HG03457 (cell line): ENCODE data around the gene ZSCAN32.
A peak's percentile ranks its signal among the peaks of the same experiment; 100 is the strongest.

Experiments
- ATAC-seq: cut with Tn5 transposase; IDR thresholded peaks from one replicate; pipeline ENCODE4 v1.9.1; 2021; ENCODE audit warnings: moderate number of reproducible peaks; ENCODE audit not compliant: unreplicated experiment

Gene ZSCAN32

GRCh38 chr16:3400779-3401688 is at the start of gene ZSCAN32, which contains the start of gene ZNF174:
Gene ZSCAN32 (minus strand): TSS chr16:3401004. CDS start chr16:3397557, 3,447 bp downstream.
Gene ZNF174 (plus strand): TSS chr16:3401215. CDS start chr16:3402005, 790 bp downstream.
- ATAC-seq: peak; percentile 88

- peak; percentile 27 for ATAC-seq
Observed at GRCh38 chr16:3444032-3444388, 43.2 kb upstream of the ZSCAN32 start.

GRCh38 chr16:3443108-3444031 is 42.6 kb upstream of the ZSCAN32 start, which contains the start of the genes NAA60 and ZNF597:
Gene NAA60 (plus strand): TSS chr16:3443680. CDS start chr16:3476228, 32,548 bp downstream.
Gene ZNF597 (minus strand): TSS chr16:3443504. CDS start chr16:3443153, 351 bp downstream.
- peak; percentile 68 for ATAC-seq

GRCh38 chr16:3439637-3440036 is 38.8 kb upstream of the ZSCAN32 start:
- no peak for ATAC-seq

- ATAC-seq: no peak
Observed at GRCh38 chr16:3434373-3434772, 33.6 kb upstream of the ZSCAN32 start.

- ATAC-seq: no peak
Observed at GRCh38 chr16:3431779-3432219, 31.0 kb upstream of the ZSCAN32 start.

GRCh38 chr16:3413730-3414379 is 13.1 kb upstream of the ZSCAN32 start:
- no peak for ATAC-seq

GRCh38 chr16:3408561-3409197 is 7.9 kb upstream of the ZSCAN32 start:
- ATAC-seq: no peak

- no peak for ATAC-seq
Observed at GRCh38 chr16:3401719-3402397, 1.1 kb upstream of the ZSCAN32 start.

GRCh38 chr16:3400446-3400778 is 392 bp downstream of the ZSCAN32 start:
- ATAC-seq: no peak

GRCh38 chr16:3389663-3390338 is 11.0 kb downstream of the ZSCAN32 start:
- ATAC-seq: no peak

- no peak for ATAC-seq
Observed at GRCh38 chr16:3388325-3388724, 12.5 kb downstream of the ZSCAN32 start.

GRCh38 chr16:3383045-3383448 is 17.8 kb downstream of the ZSCAN32 start:
- ATAC-seq: no peak

- ATAC-seq: no peak
Observed at GRCh38 chr16:3377917-3378316, 22.9 kb downstream of the ZSCAN32 start.

GRCh38 chr16:3375680-3376079 is 25.1 kb downstream of the ZSCAN32 start:
- ATAC-seq: no peak

- no peak for ATAC-seq
Observed at GRCh38 chr16:3369073-3369472, 31.7 kb downstream of the ZSCAN32 start.

- no peak for ATAC-seq
Observed at GRCh38 chr16:3364774-3365427, 35.9 kb downstream of the ZSCAN32 start.

GRCh38 chr16:3363793-3364192 is 37.0 kb downstream of the ZSCAN32 start:
- no peak for ATAC-seq

- ATAC-seq: no peak
Observed at GRCh38 chr16:3362931-3363330, 37.9 kb downstream of the ZSCAN32 start.
